ENCODE data around the gene GNAO1. TPM values are rescaled to one million over a fixed set of nuclear protein-coding genes. Genes with fewer than 3 reads are reported as not detected.
A peak's percentile ranks its signal among the peaks of the same experiment; 100 is the strongest.
"Not testable (repeated sequence)": the region's sequence is repeated elsewhere in the genome, so short reads cannot be mapped to it uniquely, and the experiment has no call there.

GNAO1 gene
- polyA plus RNA-seq, 1 experiment: 10.8 TPM

- peaks cover 9% of the 10 kb centered on the region for H3K36me3 ChIP-seq (ENCODE audit: control insufficient read depth, insufficient read depth, low read length)
- H3K27me3 ChIP-seq (ENCODE audit: control insufficient read depth, insufficient read depth, low read length): no peaks in the 10 kb centered on the region
- no peak overlapping the region for H3K4me3 ChIP-seq (ENCODE audit: low read depth, low read length)
- POLR2A ChIA-PET: no interaction called here
- CTCF ChIA-PET: interaction anchor here (1.0 to 3.3 kb wide), 4 partner anchors 9 to 14 kb away, joined by 3 to 17 read pairs (median 5); no protein-coding TSS in a partner anchor
- DNase-seq (ENCODE audit: low read depth): no peak
- no peak for TF ChIP-seq CTCF (IDR thresholded peaks at IDR 0.05; ENCODE audit: insufficient read depth, low read depth, low read length)
These were observed 179.0 kb downstream of the GNAO1 start for GRCh38 chr16:56370185-56370874.

GRCh38 chr16:56370875-56371659 is 179.8 kb downstream of the GNAO1 start:
- peak; percentile 23 for DNase-seq (ENCODE audit: low read depth)

GRCh38 chr16:56371660-56371937 is 180.3 kb downstream of the GNAO1 start:
- Histone ChIP-seq H3K27me3 (ENCODE audit: control insufficient read depth, insufficient read depth, low read length) (no peaks in the 10 kb centered on the region), H3K36me3 (ENCODE audit: control insufficient read depth, insufficient read depth, low read length) (peaks cover 9% of the 10 kb centered on the region), H3K4me3 (ENCODE audit: low read depth, low read length) (no peak overlapping the region)
- ChIA-PET CTCF (interaction anchor here (1.0 to 3.3 kb wide), 2 partner anchors 12 to 15 kb away, joined by 3 to 17 read pairs; no protein-coding TSS in a partner anchor), POLR2A (interaction anchor here (0.5 kb wide), 1 partner anchor 253 kb away, joined by 3 read pairs; no protein-coding TSS in a partner anchor)
- no peak for DNase-seq (ENCODE audit: low read depth)
- TF ChIP-seq CTCF (IDR thresholded peaks at IDR 0.05; ENCODE audit: insufficient read depth, low read depth, low read length): no peak

More at GRCh38 chr16:56370875-56371659, 179.8 kb downstream of the GNAO1 start:
- POLR2A ChIA-PET: interaction anchor here (0.5 kb wide), 1 partner anchor 254 kb away, joined by 3 read pairs; no protein-coding TSS in a partner anchor
- TF ChIP-seq CTCF (IDR thresholded peaks at IDR 0.05; ENCODE audit: insufficient read depth, low read depth, low read length): no peak
- Histone ChIP-seq H3K4me3 (ENCODE audit: low read depth, low read length) (no peak overlapping the region), H3K27me3 (ENCODE audit: control insufficient read depth, insufficient read depth, low read length) (no peaks in the 10 kb centered on the region), H3K36me3 (ENCODE audit: control insufficient read depth, insufficient read depth, low read length) (peaks cover 9% of the 10 kb centered on the region)
- CTCF ChIA-PET: interaction anchor here (1.0 to 3.3 kb wide), 4 partner anchors 9 to 15 kb away, joined by 3 to 17 read pairs (median 5); no protein-coding TSS in a partner anchor

GRCh38 chr16:56372013-56372634 is 180.8 kb downstream of the GNAO1 start:
- no peak for DNase-seq (ENCODE audit: low read depth)
- H3K27me3 ChIP-seq (ENCODE audit: control insufficient read depth, insufficient read depth, low read length): no peaks in the 10 kb centered on the region
- POLR2A ChIA-PET: no interaction called here
- TF ChIP-seq CTCF (IDR thresholded peaks at IDR 0.05; ENCODE audit: insufficient read depth, low read depth, low read length): no peak
- CTCF ChIA-PET: no interaction called here
- H3K4me3 ChIP-seq (ENCODE audit: low read depth, low read length): no peak overlapping the region
- H3K36me3 ChIP-seq (ENCODE audit: control insufficient read depth, insufficient read depth, low read length): peaks cover 7% of the 10 kb centered on the region

- H3K4me3 ChIP-seq (ENCODE audit: low read depth, low read length): no peak overlapping the region
- peaks cover 3% of the 10 kb centered on the region for H3K36me3 ChIP-seq (ENCODE audit: control insufficient read depth, insufficient read depth, low read length)
- DNase-seq (ENCODE audit: low read depth): no peak
- no peaks in the 10 kb centered on the region for H3K27me3 ChIP-seq (ENCODE audit: control insufficient read depth, insufficient read depth, low read length)
- TF ChIP-seq CTCF (IDR thresholded peaks at IDR 0.05; ENCODE audit: insufficient read depth, low read depth, low read length): no peak
- POLR2A ChIA-PET: no interaction called here
- CTCF ChIA-PET: no interaction called here
These were observed 181.7 kb downstream of the GNAO1 start for GRCh38 chr16:56373003-56373402.

GRCh38 chr16:56375792-56376191 is 184.5 kb downstream of the GNAO1 start:
- CTCF ChIA-PET: interaction anchor here (2.2 kb wide), 1 partner anchor 19 kb away, joined by 6 read pairs; no protein-coding TSS in a partner anchor
- POLR2A ChIA-PET: not testable (repeated sequence)

GRCh38 chr16:56379044-56379443 is 187.8 kb downstream of the GNAO1 start:
- DNase-seq (ENCODE audit: low read depth); H3K4me3 ChIP-seq (ENCODE audit: low read depth, low read length); H3K36me3 ChIP-seq (ENCODE audit: control insufficient read depth, insufficient read depth, low read length); POLR2A ChIA-PET; H3K27me3 ChIP-seq (ENCODE audit: control insufficient read depth, insufficient read depth, low read length): not testable (repeated sequence)
- CTCF ChIA-PET: interaction anchor here (0.6 to 1.6 kb wide), 4 partner anchors 8 to 168 kb away, joined by 3 to 6 read pairs (median 4); no protein-coding TSS in a partner anchor

More at GRCh38 chr16:56375792-56376191, 184.5 kb downstream of the GNAO1 start:
- not testable (repeated sequence) for H3K36me3 ChIP-seq (ENCODE audit: control insufficient read depth, insufficient read depth, low read length); H3K4me3 ChIP-seq (ENCODE audit: low read depth, low read length); DNase-seq (ENCODE audit: low read depth); H3K27me3 ChIP-seq (ENCODE audit: control insufficient read depth, insufficient read depth, low read length)

Measured in BJ (cell line).